Immature natural killer cell (primary cell): ENCODE measurements around the gene CENPF. TPM values are rescaled to one million over a fixed set of nuclear protein-coding genes. Genes with fewer than 3 reads are reported as not detected.

Experiments used
- DNase-seq, 3 donors: peaks; one replicate each; pipeline ENCODE4 v3.0.0; 2022; ENCODE audit warnings: mixed read lengths in 1 of 3
- H3K27ac Mint-ChIP-seq, 6 donors: one replicate each; pipeline ENCODE4 v1.8.0; 2020; ENCODE audit warnings: mixed read lengths in 6 of 6, mild to moderate bottlenecking in 5 of 6, inconsistent platforms in 4 of 6, moderate library complexity in 3 of 6
- H3K27me3 Mint-ChIP-seq, 3 donors: one replicate each; pipeline ENCODE4 v1.8.0; 2020 to 2021; ENCODE audit warnings: low read depth in 3 of 3, mild to moderate bottlenecking in 3 of 3, mixed read lengths in 3 of 3, moderate library complexity in 3 of 3, inconsistent platforms in 1 of 3
- H3K36me3 Mint-ChIP-seq, 3 donors: one replicate each; pipeline ENCODE4 v1.8.0; 2020; ENCODE audit warnings: mixed read lengths in 3 of 3, inconsistent platforms in 2 of 3, mild to moderate bottlenecking in 2 of 3
- H3K4me1 Mint-ChIP-seq, 2 donors: one replicate each; pipeline ENCODE4 v1.8.0; 2020; ENCODE audit warnings: inconsistent platforms in 2 of 2, mild to moderate bottlenecking in 2 of 2, mixed read lengths in 2 of 2, moderate library complexity in 1 of 2
- H3K4me3 Mint-ChIP-seq, 5 donors: one replicate each; pipeline ENCODE4 v1.8.0; 2020; ENCODE audit warnings: mild to moderate bottlenecking in 5 of 5, mixed read lengths in 5 of 5, inconsistent platforms in 3 of 5, moderate library complexity in 3 of 5
- H3K9me3 Mint-ChIP-seq, 6 donors: one replicate each; pipeline ENCODE4 v1.8.0; 2020; ENCODE audit warnings: mild to moderate bottlenecking in 6 of 6, mixed read lengths in 6 of 6, inconsistent platforms in 4 of 6, moderate library complexity in 3 of 6
- polyA plus RNA-seq, 3 donors: library from polyadenylated mRNA; unstranded; fragments of 300-500 nt; fragmentation: Illumina TruSeq; gene quantifications; one replicate each; pipeline ENCODE4 v1.2.3, GENCODE V29; 2021

Gene CENPF
- polyA plus RNA-seq = 1 to 10 TPM in 1 of 3 donors, not detected in 2; 3.4 TPM

- DNase-seq = peak; percentile 93 to 95 (median 94)
- peaks cover 10 to 14% (median 11%) of the 10 kb centered on the region in 3 donors for H3K27me3 Mint-ChIP-seq
- no peaks in the 10 kb centered on the region for H3K36me3 Mint-ChIP-seq
- H3K4me3 Mint-ChIP-seq = peak within 1 kb of the TSS; percentile 85 to 94 (median 91)
- H3K27ac Mint-ChIP-seq = peak within 1 kb of the TSS; percentile 71 to 88 (median 80)
- H3K4me1 Mint-ChIP-seq = peaks cover 14 to 33% of the 10 kb centered on the region in 2 donors
- no peaks in the 10 kb centered on the region for H3K9me3 Mint-ChIP-seq
Observed at GRCh38 chr1:214602764-214603657, at the start of gene CENPF. Gene CENPF, plus strand, starts transcription at chr1:214603195. Its CDS starts 10,560 bp downstream, at chr1:214613755.

- Mint-ChIP-seq H3K9me3 (no peaks in the 10 kb centered on the region), H3K27ac (no peak overlapping the region), H3K4me1 (no peaks in the 10 kb centered on the region), H3K36me3 (no peaks in the 10 kb centered on the region), H3K27me3 (peaks cover 2 to 18% (median 9%) of the 10 kb centered on the region in 3 donors), H3K4me3 (no peak overlapping the region)
- DNase-seq = no peak
Observed at GRCh38 chr1:214557952-214558735, 44.9 kb upstream of the CENPF start.

GRCh38 chr1:214563881-214564280 is 39.1 kb upstream of the CENPF start:
- no peaks in the 10 kb centered on the region for H3K36me3 Mint-ChIP-seq
- no peaks in the 10 kb centered on the region for H3K9me3 Mint-ChIP-seq

GRCh38 chr1:214565310-214565709 is 37.7 kb upstream of the CENPF start:
- peaks cover 5 to 9% (median 8%) of the 10 kb centered on the region in 3 donors for H3K27me3 Mint-ChIP-seq
- H3K36me3 Mint-ChIP-seq = no peaks in the 10 kb centered on the region

More at GRCh38 chr1:214563881-214564280, 39.1 kb upstream of the CENPF start:
- DNase-seq = no peak
- no peaks in the 10 kb centered on the region for H3K4me1 Mint-ChIP-seq
- H3K27me3 Mint-ChIP-seq = peaks cover 7 to 11% (median 8%) of the 10 kb centered on the region in 3 donors
- no peak overlapping the region for H3K4me3 Mint-ChIP-seq
- H3K27ac Mint-ChIP-seq = no peak overlapping the region

GRCh38 chr1:214566158-214567104 is 36.6 kb upstream of the CENPF start:
- Mint-ChIP-seq H3K36me3 (no peaks in the 10 kb centered on the region), H3K4me3 (no peak overlapping the region), H3K27ac (no peak overlapping the region), H3K4me1 (no peaks in the 10 kb centered on the region), H3K9me3 (no peaks in the 10 kb centered on the region), H3K27me3 (peaks cover 6 to 9% (median 9%) of the 10 kb centered on the region in 3 donors)
- no peak for DNase-seq

More at GRCh38 chr1:214565310-214565709, 37.7 kb upstream of the CENPF start:
- H3K27ac Mint-ChIP-seq = no peak overlapping the region
- DNase-seq = no peak
- no peak overlapping the region for H3K4me3 Mint-ChIP-seq
- H3K4me1 Mint-ChIP-seq = no peaks in the 10 kb centered on the region
- H3K9me3 Mint-ChIP-seq = no peaks in the 10 kb centered on the region

- no peak for DNase-seq
- Mint-ChIP-seq H3K4me1 (no peaks in the 10 kb centered on the region), H3K27ac (no peak overlapping the region), H3K4me3 (no peak overlapping the region), H3K27me3 (peaks cover 2 to 9% (median 6%) of the 10 kb centered on the region in 3 donors), H3K36me3 (no peaks in the 10 kb centered on the region), H3K9me3 (no peaks in the 10 kb centered on the region)
Observed at GRCh38 chr1:214567481-214567980, 35.5 kb upstream of the CENPF start.

GRCh38 chr1:214568328-214568727 is 34.7 kb upstream of the CENPF start:
- no peaks in the 10 kb centered on the region for H3K36me3 Mint-ChIP-seq
- H3K9me3 Mint-ChIP-seq = no peaks in the 10 kb centered on the region
- H3K4me1 Mint-ChIP-seq = no peaks in the 10 kb centered on the region
- H3K4me3 Mint-ChIP-seq = no peak overlapping the region
- DNase-seq = no peak
- peaks cover 0 to 12% (median 6%) of the 10 kb centered on the region in 3 donors for H3K27me3 Mint-ChIP-seq
- H3K27ac Mint-ChIP-seq = no peak overlapping the region

- H3K4me3 Mint-ChIP-seq = no peak overlapping the region
- peaks cover 0 to 10% (median 6%) of the 10 kb centered on the region in 3 donors for H3K27me3 Mint-ChIP-seq
Observed at GRCh38 chr1:214569357-214570004, 33.5 kb upstream of the CENPF start.

GRCh38 chr1:214570442-214570841 is 32.6 kb upstream of the CENPF start:
- Mint-ChIP-seq H3K36me3 (no peaks in the 10 kb centered on the region), H3K4me3 (no peak overlapping the region), H3K27ac (no peak overlapping the region), H3K4me1 (no peaks in the 10 kb centered on the region), H3K27me3 (peaks cover 0 to 10% (median 6%) of the 10 kb centered on the region in 3 donors), H3K9me3 (peaks cover 0 to 3% (median 0%) of the 10 kb centered on the region in 6 donors)
- DNase-seq = no peak

More at GRCh38 chr1:214569357-214570004, 33.5 kb upstream of the CENPF start:
- no peaks in the 10 kb centered on the region for H3K4me1 Mint-ChIP-seq
- no peak for DNase-seq
- H3K27ac Mint-ChIP-seq = no peak overlapping the region
- H3K9me3 Mint-ChIP-seq = no peaks in the 10 kb centered on the region
- no peaks in the 10 kb centered on the region for H3K36me3 Mint-ChIP-seq

- Mint-ChIP-seq H3K9me3 (peaks cover 5 to 11% (median 7%) of the 10 kb centered on the region in 6 donors), H3K4me1 (no peaks in the 10 kb centered on the region), H3K4me3 (no peak overlapping the region), H3K36me3 (peaks cover 0 to 6% (median 6%) of the 10 kb centered on the region in 3 donors), H3K27me3 (peaks cover 0 to 10% (median 7%) of the 10 kb centered on the region in 3 donors), H3K27ac (no peak overlapping the region)
- DNase-seq = no peak
Observed at GRCh38 chr1:214571281-214571680, 31.7 kb upstream of the CENPF start.

- H3K4me1 Mint-ChIP-seq = no peaks in the 10 kb centered on the region
- no peak for DNase-seq
- H3K36me3 Mint-ChIP-seq = peaks cover 0 to 10% (median 10%) of the 10 kb centered on the region in 3 donors
- H3K9me3 Mint-ChIP-seq = peaks cover 8 to 23% (median 17%) of the 10 kb centered on the region in 6 donors
- H3K27ac Mint-ChIP-seq = no peak overlapping the region
- H3K4me3 Mint-ChIP-seq = no peak overlapping the region
- H3K27me3 Mint-ChIP-seq = peaks cover 0 to 10% (median 8%) of the 10 kb centered on the region in 3 donors
Observed at GRCh38 chr1:214573386-214574318, 29.3 kb upstream of the CENPF start.
